HG02678 (cell line): ENCODE data around the gene NBDY.
"Not testable (repeated sequence)": the region's sequence is repeated elsewhere in the genome, so short reads cannot be mapped to it uniquely, and the experiment has no call there.

Experiments used
- ATAC-seq: cut with Tn5 transposase; IDR thresholded peaks from one replicate; pipeline ENCODE4 v1.9.1; 2021; ENCODE audit warnings: mild to moderate bottlenecking, moderate library complexity; ENCODE audit not compliant: unreplicated experiment

NBDY gene

GRCh38 chrX:56800307-56800706, 71.3 kb downstream of the NBDY start:
- ATAC-seq = no peak

DNA sequence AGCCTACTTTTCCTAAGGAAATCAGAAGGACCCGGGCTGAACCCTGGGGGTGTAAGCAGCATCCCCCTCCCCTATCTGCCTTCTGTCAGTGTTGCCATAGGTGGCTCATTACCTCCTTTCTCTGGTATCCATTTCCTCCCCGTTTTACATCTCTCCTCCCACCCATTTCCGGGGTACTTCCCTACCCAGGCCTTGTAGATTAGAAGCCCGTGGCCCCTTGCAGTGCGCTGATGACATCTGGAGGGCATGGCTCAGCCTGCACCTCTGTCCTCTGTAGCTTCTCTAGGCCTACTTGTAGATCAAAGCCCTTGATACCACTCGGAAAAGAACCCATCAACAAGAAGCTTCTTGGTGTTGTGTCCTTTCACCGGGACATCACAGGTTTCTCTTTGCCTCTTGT, 71.8 kb downstream of the NBDY start:
- peak; percentile 89 for ATAC-seq

DNA sequence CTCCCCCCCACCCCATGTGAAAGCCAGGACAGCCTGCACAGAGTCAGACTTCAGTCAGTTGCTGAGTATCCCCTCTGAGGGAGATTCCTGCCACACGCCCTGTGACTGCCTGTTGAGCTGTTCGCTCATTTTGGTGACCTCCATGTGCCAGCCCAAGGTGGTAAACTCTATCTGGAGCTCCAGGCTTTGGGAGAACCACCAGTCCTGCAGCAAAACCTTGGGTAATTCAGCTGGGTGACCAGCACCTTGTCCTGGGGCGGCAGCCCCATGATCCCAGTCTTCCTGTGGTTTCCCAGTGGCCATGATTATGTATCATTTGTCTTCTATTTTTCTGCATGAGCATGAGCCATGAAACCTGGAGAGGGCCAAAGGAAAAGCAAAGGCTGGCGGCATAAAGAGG, 73.4 kb downstream of the NBDY start:
- no peak for ATAC-seq

- no peak for ATAC-seq
Observed at GRCh38 chrX:56802921-56803849, 74.1 kb downstream of the NBDY start.

DNA sequence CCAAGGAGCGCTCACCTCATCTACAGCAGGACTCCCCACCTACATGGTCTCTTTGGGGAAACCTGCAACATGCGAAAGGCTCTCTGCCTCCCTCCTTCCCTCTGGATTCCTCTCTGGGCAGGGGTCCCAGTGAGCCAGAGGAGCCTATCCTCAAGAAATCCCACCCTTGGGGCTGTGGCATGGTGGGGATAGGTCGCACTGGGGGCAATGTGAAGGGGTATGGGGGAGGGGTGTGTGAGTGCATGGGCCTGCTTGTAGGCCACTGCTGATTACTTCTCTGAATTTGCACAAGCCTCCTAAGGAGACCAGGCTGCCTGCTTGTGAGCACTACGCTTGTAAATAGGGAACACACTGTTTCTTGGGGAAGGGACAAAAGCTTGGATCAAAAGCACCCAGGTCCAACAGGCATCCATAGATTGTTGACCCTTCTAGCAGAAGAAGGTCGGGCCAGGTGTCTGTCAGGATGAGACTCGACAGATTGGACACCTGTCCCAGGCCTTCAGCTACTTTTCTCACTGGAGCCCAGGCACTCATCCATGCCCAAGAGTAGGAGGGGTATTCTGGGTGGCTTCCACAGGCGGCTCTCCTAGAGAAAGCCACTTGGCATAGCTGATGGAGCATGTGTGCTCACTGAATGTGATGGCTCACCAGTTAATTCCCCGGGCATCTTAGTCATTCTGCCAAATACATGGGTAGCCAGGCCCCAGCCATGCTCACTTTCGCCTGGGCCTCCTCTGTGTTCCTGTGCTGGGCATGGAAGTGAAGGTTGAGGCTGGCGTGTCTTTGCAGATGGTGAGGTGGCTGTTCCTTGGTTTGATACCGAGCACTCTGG, 75.0 kb downstream of the NBDY start:
- no peak for ATAC-seq

GRCh38 chrX:56804867-56805266, 75.8 kb downstream of the NBDY start:
- no peak for ATAC-seq

DNA sequence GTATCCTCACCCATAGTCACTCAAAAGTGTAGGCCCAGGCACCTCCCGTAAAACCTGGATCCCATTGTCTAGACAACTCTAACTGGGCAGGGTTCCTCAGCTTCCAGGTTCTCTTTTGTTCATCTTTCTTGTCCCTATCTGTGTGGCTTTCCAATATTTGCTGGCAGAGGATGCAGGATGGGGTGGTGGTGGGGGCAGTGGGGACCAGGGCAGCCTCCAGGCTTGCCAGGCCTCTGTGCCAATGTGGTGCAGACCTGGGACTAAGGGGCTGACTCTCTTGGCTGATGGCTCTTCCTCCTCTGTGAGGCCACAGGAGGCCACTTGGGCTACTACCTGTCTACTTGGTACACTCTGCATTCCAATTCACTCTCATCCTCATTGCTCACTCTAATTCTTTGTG, 76.4 kb downstream of the NBDY start:
- ATAC-seq = no peak

- not testable (repeated sequence) for ATAC-seq
Observed at GRCh38 chrX:56806176-56806575, 77.1 kb downstream of the NBDY start.

GRCh38 chrX:56811599-56811998, 82.6 kb downstream of the NBDY start:
- no peak for ATAC-seq

DNA sequence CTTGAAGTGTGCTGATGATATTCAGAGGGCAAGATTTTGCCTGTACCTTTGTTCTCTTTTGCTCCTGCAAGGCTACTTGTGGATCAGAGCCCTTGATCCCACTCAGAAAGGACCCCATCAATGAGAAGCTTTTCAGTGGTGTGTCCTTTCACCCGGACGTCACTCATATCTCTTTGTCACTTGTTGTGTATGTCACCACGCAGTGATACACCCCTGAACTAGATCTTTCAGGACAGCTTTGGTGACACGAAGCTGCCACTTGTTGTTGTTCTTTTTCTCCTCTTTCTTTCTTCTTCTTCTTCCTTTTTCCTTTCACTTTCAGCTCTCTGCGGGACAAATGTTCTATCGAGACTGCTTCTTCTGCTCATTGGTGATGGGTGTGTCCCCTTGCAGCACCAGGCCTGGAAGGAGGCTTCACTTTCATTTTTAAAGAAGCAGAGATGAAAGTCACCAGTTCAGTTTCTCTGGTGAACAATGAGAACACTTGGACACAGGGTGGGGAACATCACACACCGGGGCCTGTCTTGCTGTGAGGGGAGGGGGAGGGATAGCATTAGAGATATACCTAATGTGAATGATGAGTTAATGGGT, 83.6 kb downstream of the NBDY start:
- peak; percentile 88 for ATAC-seq

DNA sequence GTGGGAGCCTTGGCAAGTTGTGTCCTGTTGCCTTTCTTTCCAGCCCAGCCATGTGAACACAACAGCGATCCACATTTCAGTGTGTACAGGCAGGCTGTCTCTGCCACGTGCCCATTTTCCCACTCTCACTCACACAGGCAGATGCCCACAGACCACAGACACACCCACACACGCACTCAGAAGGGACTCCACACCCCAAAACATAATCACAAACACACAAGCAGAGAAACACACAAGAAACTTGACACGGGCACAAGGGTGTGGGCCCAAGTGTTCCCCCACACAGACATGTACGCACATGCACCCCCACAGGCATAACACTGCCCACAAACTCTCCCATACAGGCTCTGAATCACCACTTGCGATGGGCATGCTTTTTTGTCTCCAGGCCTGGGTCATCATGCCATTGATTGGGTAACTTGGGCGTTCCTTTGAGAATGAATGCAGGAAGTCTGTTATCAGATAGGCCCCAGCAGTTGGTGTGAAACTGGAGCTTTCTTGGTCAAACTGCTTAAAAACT, 84.3 kb downstream of the NBDY start:
- ATAC-seq = peak; percentile 48

GRCh38 chrX:56817179-56817578, 88.1 kb downstream of the NBDY start:
- no peak for ATAC-seq

- ATAC-seq = no peak
Observed at GRCh38 chrX:56826020-56826419, 97.0 kb downstream of the NBDY start.

DNA sequence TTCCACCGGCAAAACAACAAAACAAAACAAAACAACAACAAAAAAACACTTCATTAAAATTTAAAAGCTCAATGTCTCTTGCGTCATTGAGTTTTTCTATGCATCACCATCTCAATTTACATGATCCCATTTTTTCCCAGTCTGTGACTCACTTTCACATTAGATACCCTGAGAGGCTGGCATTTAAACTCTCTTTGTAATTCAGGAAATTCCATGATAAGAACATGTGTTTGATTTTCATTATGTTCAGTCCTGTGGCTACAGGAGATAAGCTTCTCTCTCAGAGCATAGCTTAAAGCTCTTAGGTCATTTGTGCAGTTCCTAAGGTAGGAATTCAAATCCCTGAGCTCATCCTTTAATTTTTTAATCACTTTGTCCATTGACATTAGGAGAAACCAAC, 104.6 kb downstream of the NBDY start:
- ATAC-seq = no peak

- ATAC-seq = no peak
Observed at GRCh38 chrX:56853436-56853835, 124.4 kb downstream of the NBDY start.

DNA sequence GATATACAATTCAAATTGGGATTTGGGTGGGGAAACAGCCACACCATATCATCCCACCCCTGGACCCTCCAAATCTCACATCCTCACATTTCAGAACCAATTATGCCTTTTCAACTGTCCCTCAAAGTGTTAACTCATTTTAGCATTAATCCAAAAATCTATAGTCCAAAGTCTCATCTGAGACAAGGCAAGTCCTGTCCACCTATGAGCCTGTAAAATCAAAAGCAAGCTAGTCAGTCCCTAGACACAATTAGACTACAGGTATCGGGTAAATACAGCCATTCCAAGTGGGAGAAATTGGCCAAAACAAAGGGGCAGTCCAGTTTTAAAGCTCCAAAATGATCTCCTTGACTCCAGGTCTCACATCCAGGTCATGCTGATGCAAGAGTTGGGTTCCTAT, 128.0 kb downstream of the NBDY start:
- ATAC-seq = no peak

DNA sequence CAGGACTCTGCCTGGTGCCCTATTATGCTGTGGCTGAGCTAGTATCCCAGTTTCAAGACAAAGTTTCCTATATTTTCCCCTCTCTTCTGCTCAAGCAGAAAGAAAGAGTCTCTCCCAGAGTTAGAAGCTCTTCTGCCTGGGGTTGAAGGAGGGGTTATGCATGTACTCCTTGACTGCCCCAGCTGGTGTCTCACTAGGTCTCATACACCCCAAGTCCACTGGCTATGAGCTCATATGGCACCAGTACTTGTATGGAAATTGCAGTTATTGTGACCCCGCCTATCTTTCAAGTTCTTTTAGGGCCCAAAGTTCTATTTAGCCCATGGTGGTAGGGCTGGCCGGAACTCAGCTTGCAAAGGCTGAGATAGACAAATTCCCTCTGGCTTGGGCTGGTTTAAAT, 131.8 kb downstream of the NBDY start:
- no peak for ATAC-seq
